Measurements from ENCODE around the gene CLIC2.
"Not testable (repeated sequence)": the region's sequence is repeated elsewhere in the genome, so short reads cannot be mapped to it uniquely, and the experiment has no call there.

The CLIC2 gene

GRCh38 chrX:155334486-155335336 is at the start of gene CLIC2:
Gene CLIC2 (minus strand): TSS chrX:155334614. CDS start chrX:155334427, 187 bp downstream.
- peak; percentile 54 for DNase-seq

- not testable (repeated sequence) for DNase-seq
These were observed 48.1 kb upstream of the CLIC2 start for GRCh38 chrX:155382529-155382967.

- not testable (repeated sequence) for DNase-seq
These were observed 47.6 kb upstream of the CLIC2 start, which contains the start of gene F8A2 for GRCh38 chrX:155381843-155382528. Gene F8A2 (plus strand): TSS chrX:155382095. CDS start chrX:155382115, 20 bp downstream.

GRCh38 chrX:155379802-155380201 is 45.4 kb upstream of the CLIC2 start:
- DNase-seq, result not testable (repeated sequence)

- not testable (repeated sequence) for DNase-seq
These were observed 39.5 kb upstream of the CLIC2 start for GRCh38 chrX:155373777-155374458.

- DNase-seq, result not testable (repeated sequence)
These were observed 29.3 kb upstream of the CLIC2 start for GRCh38 chrX:155363712-155364111.

- DNase-seq, result not testable (repeated sequence)
These were observed 15.0 kb upstream of the CLIC2 start for GRCh38 chrX:155349448-155349847.

GRCh38 chrX:155345689-155346088 is 11.3 kb upstream of the CLIC2 start:
- DNase-seq, result not testable (repeated sequence)

- DNase-seq, result not testable (repeated sequence)
These were observed 911 bp upstream of the CLIC2 start for GRCh38 chrX:155335337-155335712.

- no peak for DNase-seq
These were observed 792 bp downstream of the CLIC2 start for GRCh38 chrX:155333544-155334100.

GRCh38 chrX:155330992-155331391 is 3.4 kb downstream of the CLIC2 start:
- no peak for DNase-seq

- no peak for DNase-seq
These were observed 5.1 kb downstream of the CLIC2 start for GRCh38 chrX:155329293-155329692.

- no peak for DNase-seq
These were observed 7.8 kb downstream of the CLIC2 start for GRCh38 chrX:155326610-155327009.

- DNase-seq, result no peak
These were observed 20.2 kb downstream of the CLIC2 start for GRCh38 chrX:155314260-155314659.

GRCh38 chrX:155313766-155314165 is 20.6 kb downstream of the CLIC2 start:
- no peak for DNase-seq

GRCh38 chrX:155293771-155294170 is 40.6 kb downstream of the CLIC2 start:
- no peak for DNase-seq

- DNase-seq, result no peak
These were observed 54.5 kb downstream of the CLIC2 start for GRCh38 chrX:155279873-155280272.

GRCh38 chrX:155270969-155271368 is 63.4 kb downstream of the CLIC2 start:
- no peak for DNase-seq

- DNase-seq, result not testable (repeated sequence)
These were observed 66.4 kb downstream of the CLIC2 start for GRCh38 chrX:155267995-155268394.

- DNase-seq, result no peak
These were observed 68.0 kb downstream of the CLIC2 start for GRCh38 chrX:155266439-155266838.

- peak; percentile 47 for DNase-seq
These were observed 70.4 kb downstream of the CLIC2 start, which contains the start of gene RAB39B for GRCh38 chrX:155263854-155264628. Gene RAB39B (minus strand): TSS chrX:155264491. CDS start chrX:155264288, 203 bp downstream.
